SJCRH30 (cell line): ENCODE measurements around the gene NKX6-2. TPM values are rescaled to one million over a fixed set of nuclear protein-coding genes. Genes with fewer than 3 reads are reported as not detected.
A peak's percentile ranks its signal among the peaks of the same experiment; 100 is the strongest.

ENCODE experiments used
- DNase-seq, 2 experiments: peaks; one replicate each; pipeline ENCODE4 v3.0.0-alpha.2; 2015 to 2020
- H3K27ac ChIP-seq: fragments of 250-450 bp; sonication (Bioruptor Pico); 2 replicates; pipeline ENCODE4 v1.5.1; 2020; ENCODE audit warnings: mild to moderate bottlenecking, moderate library complexity
- H3K27me3 ChIP-seq: fragments of 250-450 bp; sonication (Bioruptor Pico); 2 replicates; pipeline ENCODE4 v1.5.1; 2020; ENCODE audit warnings: mild to moderate bottlenecking, moderate library complexity
- H3K36me3 ChIP-seq: fragments of 250-450 bp; sonication (Bioruptor Pico); 2 replicates; pipeline ENCODE4 v1.5.1; 2020; ENCODE audit warnings: mild to moderate bottlenecking, moderate library complexity
- H3K4me1 ChIP-seq: fragments of 250-450 bp; sonication (Bioruptor Pico); 2 replicates; pipeline ENCODE4 v1.5.1; 2020; ENCODE audit warnings: mild to moderate bottlenecking, moderate library complexity
- H3K4me3 ChIP-seq: fragments of 250-450 bp; sonication (Bioruptor Pico); 2 replicates; pipeline ENCODE4 v1.5.1; 2020; ENCODE audit warnings: mild to moderate bottlenecking, moderate library complexity
- H3K9me3 ChIP-seq: fragments of 250-450 bp; sonication (Bioruptor Pico); replicated peaks from 2 replicates; pipeline ENCODE4 v1.5.1; 2020; ENCODE audit warnings: mild to moderate bottlenecking, moderate library complexity
- total RNA-seq: library from RNA; depleted of rRNA; stranded (reverse); fragments of >200 nt; shearing (Covaris generic); gene quantifications from 2 replicates; pipeline ENCODE4 v1.2.3, GENCODE V29; 2014; rRNA removed

Gene NKX6-2
- total RNA-seq, 1 experiment from 2014 or later: not detected

DNA sequence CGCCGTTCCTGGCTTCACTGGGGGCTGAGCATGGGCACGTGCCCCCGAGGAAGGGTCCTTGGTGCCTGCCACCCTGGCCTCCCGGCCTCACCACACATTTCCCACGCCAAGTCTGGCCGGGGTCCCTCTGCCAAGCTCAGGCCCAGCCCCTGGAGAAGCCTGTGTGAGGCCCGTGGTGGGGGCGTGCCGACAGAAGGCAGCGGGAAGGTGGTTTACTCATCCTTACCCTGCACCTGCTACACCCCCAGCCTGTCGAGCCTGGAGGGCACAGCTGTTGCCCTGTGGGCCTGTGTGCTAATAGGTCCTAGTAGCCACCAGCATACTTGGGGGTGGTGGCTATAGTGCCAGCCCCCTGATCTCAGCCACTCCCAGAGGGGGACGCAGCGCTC lies 46.7 kb downstream of the NKX6-2 start:
- peak; percentile 22 to 24 for DNase-seq
- Histone ChIP-seq H3K27me3 (no peaks in the 10 kb centered on the region), H3K4me1 (peaks cover 20% of the 10 kb centered on the region), H3K9me3 (no peaks in the 10 kb centered on the region; the same call in none of the 2 replicates), H3K27ac (no peak overlapping the region), H3K36me3 (no peaks in the 10 kb centered on the region), H3K4me3 (no peak overlapping the region)

DNA sequence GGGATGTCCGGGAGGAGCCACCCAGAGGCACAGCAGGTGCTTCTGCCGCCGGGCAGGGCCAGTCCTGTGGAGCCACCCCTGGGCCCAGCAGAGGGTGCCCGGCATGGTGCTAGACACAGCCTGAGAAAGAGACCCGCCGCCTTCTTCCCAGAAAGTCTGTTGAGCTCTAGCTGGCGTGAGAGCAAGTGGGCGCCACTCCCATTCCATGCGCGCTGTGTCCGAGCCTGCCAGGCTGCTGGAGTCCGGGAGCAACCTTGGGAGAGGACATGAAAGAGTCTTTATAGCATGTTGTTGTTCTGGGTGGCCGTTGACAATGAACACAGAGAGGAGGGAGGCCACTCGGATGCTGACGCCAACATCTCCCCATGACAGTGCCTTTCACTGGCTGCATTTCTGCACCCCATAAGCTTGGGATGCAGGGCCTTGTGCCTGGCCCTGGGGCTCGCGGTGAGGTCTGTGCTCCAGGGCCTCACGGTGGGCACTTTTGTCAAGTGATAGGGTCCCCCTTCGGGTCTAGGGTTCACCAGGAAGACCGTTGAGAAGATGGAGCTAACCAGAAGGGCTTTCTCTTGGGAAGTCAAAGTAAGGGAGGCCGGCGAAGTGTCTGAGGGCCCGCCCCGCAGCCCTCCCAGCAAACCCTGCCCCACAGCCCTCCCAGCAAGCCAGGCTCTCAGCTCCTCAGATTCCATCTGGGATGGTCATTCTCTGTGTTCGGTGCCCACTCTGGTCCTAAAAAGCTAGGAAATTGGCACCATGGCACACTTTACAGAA lies 47.3 kb downstream of the NKX6-2 start:
- peaks cover 14% of the 10 kb centered on the region for H3K4me1 ChIP-seq
- DNase-seq: no peak

DNA sequence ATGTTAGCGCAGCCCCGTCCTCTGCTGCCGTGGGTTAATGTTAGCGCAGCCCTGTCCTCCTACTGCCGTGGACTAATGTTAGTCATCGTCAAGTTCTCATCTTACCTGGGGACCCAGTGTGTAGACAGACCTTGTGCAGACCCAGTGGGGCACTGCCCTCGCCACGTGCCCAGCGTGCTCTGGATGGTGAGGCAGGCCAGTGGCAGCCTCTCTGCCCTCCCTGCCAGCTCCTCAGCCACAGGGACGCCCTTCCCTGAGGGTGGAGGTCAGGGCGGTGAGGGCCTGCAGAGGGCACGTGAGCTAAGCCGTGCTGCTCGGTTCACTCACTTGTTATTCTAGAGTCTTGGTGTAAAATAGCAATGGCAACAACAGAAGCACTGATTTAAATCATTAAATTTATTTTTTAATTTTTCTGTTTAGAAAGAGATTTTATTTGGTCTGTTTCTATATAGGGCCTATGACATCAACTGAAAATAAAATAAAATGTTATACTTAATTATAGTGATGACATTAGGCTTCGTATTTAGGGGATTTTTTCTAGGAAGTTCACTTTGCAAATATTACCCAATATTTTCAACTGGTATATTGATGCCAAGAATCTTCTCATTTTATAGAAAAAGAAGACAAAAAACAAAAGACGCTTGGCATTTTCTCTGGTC lies 48.4 kb downstream of the NKX6-2 start:
- no peak for DNase-seq
- H3K4me3 ChIP-seq: no peak overlapping the region
- peaks cover 9% of the 10 kb centered on the region for H3K4me1 ChIP-seq
- no peaks in the 10 kb centered on the region; the same call in none of the 2 replicates for H3K9me3 ChIP-seq
- no peaks in the 10 kb centered on the region for H3K27me3 ChIP-seq
- no peaks in the 10 kb centered on the region for H3K36me3 ChIP-seq
- no peak overlapping the region for H3K27ac ChIP-seq

More for the DNA sequence above, 47.3 kb downstream of the NKX6-2 start:
- H3K27ac ChIP-seq: no peak overlapping the region
- H3K27me3 ChIP-seq: no peaks in the 10 kb centered on the region
- no peaks in the 10 kb centered on the region; the same call in none of the 2 replicates for H3K9me3 ChIP-seq
- H3K36me3 ChIP-seq: no peaks in the 10 kb centered on the region
- H3K4me3 ChIP-seq: no peak overlapping the region

DNA sequence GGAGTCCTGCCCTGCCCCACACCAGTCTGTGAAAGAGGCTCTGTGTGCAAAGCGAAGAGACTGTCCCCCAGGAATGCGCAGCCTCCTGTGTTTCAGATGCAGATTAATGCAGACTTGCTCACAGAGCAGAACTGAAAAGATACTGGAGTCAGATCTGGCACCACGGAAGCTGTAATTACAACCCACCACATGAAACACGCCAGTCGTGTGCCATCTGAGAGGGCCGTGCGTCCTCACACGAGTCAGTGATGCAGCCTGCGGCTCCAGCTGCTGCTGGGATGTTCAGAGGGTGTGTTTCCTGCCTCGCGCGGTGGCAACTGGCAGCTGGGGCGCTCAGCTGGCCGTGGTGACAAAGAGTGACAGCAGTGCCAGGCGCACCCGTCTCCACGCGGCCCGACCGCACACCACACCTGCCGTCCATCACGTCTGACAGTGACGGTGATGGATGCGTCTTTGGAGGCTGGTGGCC lies 50.0 kb downstream of the NKX6-2 start:
- Histone ChIP-seq H3K9me3 (no peaks in the 10 kb centered on the region; the same call in none of the 2 replicates), H3K27me3 (no peaks in the 10 kb centered on the region), H3K4me1 (no peaks in the 10 kb centered on the region), H3K36me3 (no peaks in the 10 kb centered on the region), H3K27ac (no peak overlapping the region), H3K4me3 (no peak overlapping the region)
- no peak for DNase-seq

DNA sequence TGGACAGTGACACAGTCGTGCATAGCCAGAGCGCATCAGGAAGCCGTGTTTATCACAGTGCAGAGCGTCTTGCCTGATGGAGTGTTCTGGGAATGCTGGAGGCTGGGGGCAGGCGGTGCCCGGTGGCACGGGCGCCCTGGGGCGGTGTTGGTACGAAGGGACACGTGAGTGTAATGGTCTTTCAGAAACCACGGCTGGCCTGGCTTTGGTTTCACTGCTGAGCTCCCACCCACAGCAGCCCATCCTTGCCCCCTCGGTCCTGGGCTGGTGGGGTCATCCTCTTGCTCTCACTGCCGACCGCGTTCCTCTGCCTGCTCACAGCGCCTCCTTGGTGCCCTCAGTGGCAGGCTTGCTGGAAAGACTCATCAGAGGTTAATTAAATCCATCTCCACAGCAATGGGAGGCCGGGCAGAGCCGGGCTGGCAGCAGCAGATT lies 50.6 kb downstream of the NKX6-2 start:
- no peaks in the 10 kb centered on the region; the same call in 1 of the 2 replicates for H3K9me3 ChIP-seq
- H3K27me3 ChIP-seq: no peaks in the 10 kb centered on the region
- no peak overlapping the region for H3K4me3 ChIP-seq
- H3K4me1 ChIP-seq: no peaks in the 10 kb centered on the region
- H3K36me3 ChIP-seq: no peaks in the 10 kb centered on the region
- no peak overlapping the region for H3K27ac ChIP-seq
- DNase-seq: no peak

DNA sequence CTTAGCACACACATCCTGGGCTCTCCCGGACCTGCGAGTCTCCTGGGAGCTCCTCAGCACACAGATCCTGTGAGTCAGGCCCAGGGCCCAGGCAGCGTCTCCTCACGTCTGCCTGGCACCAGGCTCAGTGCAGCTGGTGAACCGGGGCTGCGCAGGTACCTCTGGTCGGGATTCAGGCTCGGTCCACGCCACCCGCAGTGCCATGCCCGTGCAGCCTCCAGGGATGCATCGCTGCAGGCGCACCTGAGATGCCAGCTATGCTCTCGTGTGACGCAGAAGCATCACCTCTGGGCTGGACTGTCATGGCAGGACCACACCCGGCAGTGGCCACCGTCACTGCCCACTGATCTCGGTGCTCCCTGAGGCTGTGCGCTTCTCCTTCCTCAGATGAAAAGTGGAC lies 52.0 kb downstream of the NKX6-2 start:
- Histone ChIP-seq H3K27me3 (no peaks in the 10 kb centered on the region), H3K9me3 (no peaks in the 10 kb centered on the region), H3K27ac (no peak overlapping the region), H3K4me1 (no peaks in the 10 kb centered on the region), H3K4me3 (no peak overlapping the region), H3K36me3 (no peaks in the 10 kb centered on the region)
- no peak for DNase-seq

Other genes starting within 250 kb of the NKX6-2 start
- gene INPP5A, start 248.4 kb downstream of the NKX6-2 start, total RNA-seq: 18.9 and 22.4 TPM in 2 replicates
- gene CFAP46, start 156.4 kb upstream of the NKX6-2 start, total RNA-seq: 1.1 and 1.7 TPM in 2 replicates